ENCODE data around the gene PTPRN. TPM values are rescaled to one million over a fixed set of nuclear protein-coding genes. Genes with fewer than 3 reads are reported as not detected.

Gene PTPRN
- total and polyA plus RNA-seq, 2 of the 8 experiments (the other 6 are each of a cell fraction or from before 2014, with no cell fraction given), result 5.4 to 8.2 TPM

DNA sequence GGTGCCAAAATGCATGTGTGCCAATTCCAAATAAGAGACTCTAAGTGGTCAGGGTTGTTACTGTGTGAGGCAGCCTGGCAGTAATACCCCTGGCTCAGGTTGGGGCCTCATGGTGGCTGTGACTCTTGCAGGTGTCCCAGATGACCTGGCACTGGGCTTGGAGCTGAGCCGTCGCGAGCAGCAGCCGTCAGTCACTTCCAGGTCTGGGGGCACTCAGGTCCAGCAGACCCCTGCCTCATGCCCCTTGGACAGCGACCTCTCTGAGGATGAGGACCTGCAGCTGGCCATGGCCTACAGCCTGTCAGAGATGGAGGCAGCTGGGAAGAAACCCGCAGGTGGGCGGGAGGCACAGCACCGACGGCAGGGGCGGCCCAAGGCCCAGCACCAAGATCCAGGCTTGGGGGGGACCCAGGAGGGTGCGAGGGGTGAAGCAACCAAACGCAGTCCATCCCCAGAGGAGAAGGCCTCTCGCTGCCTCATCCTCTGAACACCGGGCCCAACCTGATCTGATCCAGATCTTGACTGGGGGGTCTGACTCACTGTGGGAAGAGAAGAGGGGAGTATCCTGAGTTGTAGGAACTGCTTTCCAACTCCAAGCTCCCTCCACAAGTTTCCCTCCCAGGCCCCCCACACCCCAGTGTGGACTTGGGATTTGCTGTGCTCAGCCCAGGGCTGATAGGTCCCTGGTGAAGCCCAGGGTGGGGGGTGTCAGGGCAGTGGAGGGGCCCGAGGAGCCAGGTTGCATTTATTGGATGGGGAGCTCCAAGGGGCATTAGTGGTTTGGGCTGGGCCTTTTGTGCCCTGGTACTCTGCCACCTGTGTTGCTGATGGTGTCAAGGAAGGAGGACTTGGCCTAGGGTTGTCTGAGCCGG lies 24.5 kb downstream of the PTPRN start:
- Histone ChIP-seq H3K4ac (replicated peaks; ENCODE audit: insufficient read length, low read depth, low read length) (no peak overlapping the region), H3K9me3 (ENCODE audit: insufficient read depth in 2 of 2, low read depth in 1 of 2, low read length in 1 of 2) (no peaks in the 10 kb centered on the region), H3K36me3 (ENCODE audit: control insufficient read depth in 2 of 4, insufficient read depth in 4 of 4, low read length in 3 of 4) (peaks cover 0 to 4% (median under 1%) of the 10 kb centered on the region in 4 experiments; a peak in 3 of 8 replicates), H3K9ac (replicated peaks in 1 of 4; ENCODE audit: extremely low read depth in 1 of 4, low read depth in 3 of 4, low read length in 3 of 4) (no peak overlapping the region; a peak in 1 of 7 replicates), H2BK120ac (replicated peaks; ENCODE audit: low read depth, low read length) (no peak overlapping the region), H2BK20ac (ENCODE audit: low read length) (no peak overlapping the region), H3K4me3 (ENCODE audit: extremely low read depth in 1 of 4, insufficient read depth in 2 of 4, low read depth in 3 of 4, low read length in 4 of 4) (no peak overlapping the region), H3K79me1 (ENCODE audit: low read depth, low read length) (no peaks in the 10 kb centered on the region; the same call in 1 of the 2 replicates), H3K14ac (ENCODE audit: insufficient read length) (no peak overlapping the region), H2BK12ac (ENCODE audit: low read depth, low read length) (no peak overlapping the region), H2AK5ac (ENCODE audit: low read depth, low read length) (no peak overlapping the region), H3K27me3 (replicated peaks in 1 of 4; ENCODE audit: control insufficient read depth in 3 of 4, extremely low read depth in 1 of 4, insufficient read depth in 3 of 4, low read length in 3 of 4) (no peaks in the 10 kb centered on the region), H3K23ac (ENCODE audit: insufficient read length) (no peak overlapping the region), H4K91ac (replicated peaks; ENCODE audit: insufficient read length, low read length) (no peak overlapping the region), H4K20me1 (replicated peaks in 1 of 2; ENCODE audit: control insufficient read depth in 1 of 2, insufficient read depth in 2 of 2, low read length in 2 of 2) (peaks cover 0 to 2% of the 10 kb centered on the region in 2 experiments), H3K79me2 (ENCODE audit: control insufficient read depth in 1 of 2, insufficient read depth in 2 of 2, low read length in 2 of 2) (no peaks in the 10 kb centered on the region), H3K18ac (ENCODE audit: extremely low read depth, low read length) (no peak overlapping the region), H2BK5ac (ENCODE audit: low read depth, low read length) (no peak overlapping the region), H4K5ac (ENCODE audit: insufficient read length, low read depth, low read length) (no peak overlapping the region), H3K56ac (replicated peaks; ENCODE audit: insufficient read length, low read depth, low read length) (no peak overlapping the region), H3K4me2 (ENCODE audit: insufficient read depth in 1 of 2, low read depth in 2 of 2, low read length in 2 of 2) (no peak overlapping the region), H3K27ac (ENCODE audit: low read depth, low read length) (no peak overlapping the region), H4K8ac (ENCODE audit: extremely low read depth, insufficient read depth, low read length) (no peak overlapping the region), H2BK15ac (ENCODE audit: low read length) (no peak overlapping the region), H3K4me1 (replicated peaks in 1 of 4; ENCODE audit: control insufficient read depth in 3 of 4, insufficient read depth in 4 of 4, low read length in 3 of 4) (peaks cover 0 to 15% (median 9%) of the 10 kb centered on the region in 4 experiments; a peak in 6 of 7 replicates), H3K23me2 (ENCODE audit: low read depth, low read length) (peaks cover 3% of the 10 kb centered on the region; the same call in 1 of the 2 replicates), H2AFZ (ENCODE audit: low read length) (no peak overlapping the region)
- no peak for FAIRE-seq
- WGBS, 2 experiments (ENCODE audit: extremely low coverage in 1 of 2, insufficient coverage in 1 of 2, insufficient read length in 1 of 2, insufficient replicate concordance in 2 of 2, low coverage in 1 of 2, low lambda C conversion rate in 2 of 2, missing lambda C conversion rate in 1 of 2), result 90% methylated on average over 16 of the region's 16 CpGs; no CpG with 5 or more reads in 1 of the 2 experiments
- DNase-seq (ENCODE audit: low read depth in 1 of 2, low spot score in 2 of 2), result no peak
- CTCF ChIA-PET (ENCODE audit: partially characterized antibody), result interaction anchor here (0.5 to 12.1 kb wide), 11 partner anchors 7 to 256 kb away, joined by 3 to 220 read pairs (median 4); partner anchors contain the start of genes CNPPD1, GLB1L and STK16
- POLR2A ChIA-PET (ENCODE audit: partially characterized antibody), result interaction anchor here (1.0 to 2.6 kb wide), 4 partner anchors 8 to 66 kb away, joined by 3 to 6 read pairs (median 3); partner anchors contain the start of genes ABCB6, GLB1L, PTPRN and STK16
- TF ChIP-seq RNF2 (IDR thresholded peaks at IDR 0.05; ENCODE audit: borderline replicate concordance, low read depth, low read length, missing control alignments, poor library complexity, severe bottlenecking) (no peak), BRCA1 (IDR thresholded peaks at IDR 0.05; ENCODE audit: low read depth, low read length) (no peak), MAX (IDR thresholded peaks at IDR 0.05) (no peak), EZH2 (IDR thresholded peaks at IDR 0.05; ENCODE audit: low read depth, low read length, severe bottlenecking) (no peak)
